NCI-H146 (cell line): ENCODE data around the gene HS3ST4.
"Not testable (repeated sequence)": the region's sequence is repeated elsewhere in the genome, so short reads cannot be mapped to it uniquely, and the experiment has no call there.

Source experiments
- DNase-seq: peaks from one replicate; lab custom pipeline; 2025; lab: John Stamatoyannopoulos, UW

The HS3ST4 gene

DNA sequence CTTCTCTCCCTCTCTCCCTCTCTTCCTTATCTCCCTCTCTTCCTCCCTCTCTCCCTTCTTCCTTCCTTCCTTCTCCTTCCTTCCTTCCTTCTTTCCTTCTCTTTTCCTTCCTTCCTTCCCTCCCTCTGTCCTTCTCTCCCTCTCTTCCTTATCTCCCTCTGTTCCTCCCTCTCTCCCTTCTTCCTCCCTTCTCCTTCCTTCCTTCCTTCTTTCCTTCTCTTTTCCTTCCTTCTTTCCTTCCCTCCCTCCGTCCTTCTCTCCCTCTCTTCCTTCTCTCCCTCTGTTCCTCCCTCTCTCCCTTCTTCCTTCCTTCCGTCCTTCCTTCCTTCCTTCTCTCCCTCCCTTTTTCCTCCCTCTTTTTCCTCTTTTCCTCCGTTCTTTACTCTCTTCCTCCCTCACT is 38.6 kb downstream of the HS3ST4 start:
- no peak for DNase-seq

DNA sequence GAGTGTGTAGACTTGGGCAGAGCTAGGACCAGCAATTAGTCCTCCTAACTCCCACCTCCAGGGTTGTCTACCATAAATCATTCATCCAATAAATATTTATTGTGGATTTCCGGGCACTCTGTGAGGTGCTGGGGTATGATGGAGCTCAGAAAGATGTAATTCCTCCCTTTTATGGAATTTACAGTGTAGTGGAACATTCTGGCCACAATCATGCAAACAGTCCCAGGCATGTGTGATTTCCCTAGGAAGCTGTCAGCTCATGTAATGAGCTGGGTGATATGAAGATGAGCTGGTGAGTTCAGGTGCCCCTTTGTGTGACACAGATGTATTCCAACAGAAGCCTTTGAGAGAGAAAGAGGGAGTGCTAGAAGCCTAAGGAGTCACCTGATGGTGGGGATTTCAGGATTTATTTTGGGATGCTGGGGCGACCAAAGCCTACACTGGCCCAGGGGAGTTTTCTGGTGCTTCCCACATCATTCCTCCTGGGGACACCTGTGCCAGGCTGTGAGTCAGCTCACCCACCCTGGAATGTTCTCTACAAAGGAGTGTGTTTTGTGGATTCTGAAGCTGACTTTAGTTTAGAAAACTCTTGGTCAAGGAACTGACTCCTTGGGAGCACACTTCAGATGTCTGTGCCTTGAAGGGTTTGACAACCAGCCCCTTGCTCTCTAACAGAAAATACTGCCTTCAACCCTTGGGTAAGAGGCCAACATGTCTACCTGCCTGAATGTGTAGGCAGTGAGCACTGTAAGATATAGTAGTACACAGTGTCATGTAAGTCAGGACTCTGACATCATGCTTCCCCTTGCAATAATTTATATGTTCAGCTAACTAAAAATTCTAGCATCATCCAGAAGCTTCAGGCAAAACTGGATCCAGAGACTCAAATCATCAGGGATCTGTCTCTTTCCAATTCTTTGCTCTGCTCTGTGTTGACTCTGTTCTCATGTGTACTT is 42.9 kb downstream of the HS3ST4 start:
- DNase-seq, result no peak

DNA sequence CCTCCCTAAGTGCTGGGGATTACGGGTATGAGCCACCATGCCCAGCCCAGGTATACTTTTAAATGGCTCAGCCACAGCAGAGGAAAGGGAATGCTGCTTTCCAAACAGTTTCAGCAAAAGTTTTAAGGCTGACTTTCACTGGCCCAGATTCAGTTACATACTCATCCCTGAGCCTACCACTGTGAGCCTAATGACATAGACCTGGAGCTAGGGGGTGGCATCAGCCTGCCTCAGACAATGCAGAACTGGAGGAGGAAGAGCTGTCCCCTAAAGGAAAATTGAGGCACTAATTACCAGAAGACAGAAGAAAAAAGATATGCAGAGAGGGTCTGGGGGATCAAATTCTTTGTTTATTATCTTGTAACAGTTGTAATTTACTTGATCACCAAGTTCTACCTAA is 43.9 kb downstream of the HS3ST4 start:
- no peak for DNase-seq

DNA sequence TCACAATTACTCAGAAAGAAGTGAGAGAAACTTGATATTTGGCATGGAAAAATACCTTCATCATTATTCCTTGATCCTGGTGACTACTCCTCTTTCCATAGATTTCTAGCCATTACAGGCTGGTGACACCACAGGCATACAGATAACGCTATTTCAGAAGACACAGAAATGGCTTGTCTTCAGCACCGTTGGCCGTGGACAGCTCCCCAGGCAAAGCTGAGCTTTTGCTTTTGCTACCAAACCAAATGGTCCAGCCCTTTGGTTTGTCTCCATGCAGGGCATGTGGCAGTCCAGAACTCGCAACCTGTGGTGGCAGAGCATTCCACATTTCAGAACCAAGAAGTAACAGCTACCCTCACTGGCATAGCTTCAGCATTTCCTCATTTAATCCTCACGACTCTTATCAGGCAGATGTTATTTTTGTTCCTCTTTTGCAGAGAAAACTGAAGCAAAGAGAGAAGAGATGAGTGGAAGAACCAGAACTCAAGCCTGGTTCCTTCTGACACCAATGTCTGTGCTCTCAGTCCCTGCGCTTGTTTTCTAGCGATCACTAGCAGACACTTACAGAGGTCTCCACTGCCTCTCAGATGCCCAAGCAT is 55.5 kb downstream of the HS3ST4 start:
- no peak for DNase-seq

DNA sequence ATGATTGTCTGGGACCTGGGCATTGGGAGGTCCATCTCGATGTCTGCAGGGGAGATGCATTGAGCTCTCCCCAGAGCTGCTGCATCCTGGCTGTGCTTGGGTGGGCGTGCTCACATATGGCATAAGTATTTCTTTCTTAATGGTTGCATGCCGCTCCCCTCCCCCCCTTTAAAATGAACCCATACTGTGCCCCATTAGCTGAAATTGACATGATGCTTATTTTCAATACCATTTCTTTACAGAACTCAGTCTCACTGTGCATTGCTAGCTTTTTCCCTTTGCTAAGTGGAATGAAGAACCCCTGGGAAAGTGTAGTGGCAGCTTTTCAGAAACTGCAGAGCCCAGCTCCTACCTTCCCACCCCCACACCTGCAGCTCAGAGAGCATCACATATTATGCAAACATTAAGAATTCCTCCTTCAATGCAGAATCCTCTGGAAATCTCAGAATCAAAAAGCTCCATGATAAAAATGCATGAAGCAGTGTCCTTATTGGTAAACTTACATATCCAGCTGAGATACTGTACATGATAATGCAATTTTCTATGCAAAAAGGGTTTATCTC is 56.4 kb downstream of the HS3ST4 start:
- no peak for DNase-seq

DNA sequence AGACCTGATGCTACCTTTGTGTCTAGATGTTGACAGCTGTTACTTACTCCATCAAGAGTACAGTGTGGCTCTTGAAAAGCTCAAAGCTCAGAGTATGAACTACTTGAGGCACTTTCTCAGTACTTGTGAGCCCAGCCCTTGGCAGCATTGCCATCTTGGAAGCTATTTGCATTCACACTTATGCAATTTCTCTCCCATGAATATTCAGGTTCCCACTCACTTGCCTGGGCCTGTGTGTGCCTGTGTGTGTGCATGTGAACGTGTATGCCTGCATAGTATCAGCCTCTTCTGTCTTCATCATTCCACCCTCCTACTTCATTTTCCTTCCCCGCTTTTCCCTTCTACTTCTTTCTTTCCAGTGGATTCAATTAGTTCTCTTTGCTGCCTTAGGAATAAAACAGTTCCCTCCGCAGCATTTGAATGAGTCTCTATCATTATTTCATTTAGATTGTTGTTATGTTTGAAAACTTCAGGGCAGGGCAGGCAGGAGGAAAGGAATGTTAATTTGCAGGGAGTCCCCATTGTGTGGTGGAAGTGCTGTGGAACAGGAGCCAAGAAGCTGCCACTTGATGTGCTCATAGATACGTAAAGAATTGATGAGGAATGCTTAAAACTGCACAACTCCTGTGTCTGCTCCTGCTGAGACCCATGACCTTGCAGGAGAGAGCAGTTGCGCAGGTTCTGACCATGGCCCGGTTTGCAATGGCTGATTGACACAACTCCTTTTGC is 58.9 kb downstream of the HS3ST4 start:
- no peak for DNase-seq

DNA sequence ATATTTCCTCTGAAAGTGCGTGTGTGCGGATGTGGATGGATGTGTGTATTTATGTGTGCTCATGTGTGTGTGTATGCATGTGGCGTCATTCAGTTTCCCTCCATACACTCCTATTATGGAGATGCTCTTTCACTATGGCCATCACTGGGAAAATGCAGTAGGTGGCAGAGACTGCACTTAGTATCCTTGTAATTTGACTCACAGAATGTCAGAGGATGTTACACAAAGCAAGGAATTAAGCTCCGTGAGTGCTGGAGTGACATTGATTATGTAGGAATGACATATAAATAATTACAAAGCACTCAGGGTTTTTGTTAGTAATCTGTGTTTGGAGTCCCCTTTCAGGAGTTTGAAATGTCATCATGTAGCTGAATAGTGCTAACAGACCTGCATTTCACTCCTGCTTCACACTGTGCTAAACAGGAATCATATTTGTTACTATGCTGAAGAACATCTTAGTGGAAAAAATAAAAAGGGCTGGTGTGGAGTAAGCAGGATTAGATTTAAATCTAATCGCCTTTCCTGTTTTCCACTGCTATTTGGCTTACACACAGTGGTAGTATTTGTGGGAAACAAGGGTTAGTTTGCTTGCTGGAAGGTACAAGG is 59.6 kb downstream of the HS3ST4 start:
- no peak for DNase-seq

DNA sequence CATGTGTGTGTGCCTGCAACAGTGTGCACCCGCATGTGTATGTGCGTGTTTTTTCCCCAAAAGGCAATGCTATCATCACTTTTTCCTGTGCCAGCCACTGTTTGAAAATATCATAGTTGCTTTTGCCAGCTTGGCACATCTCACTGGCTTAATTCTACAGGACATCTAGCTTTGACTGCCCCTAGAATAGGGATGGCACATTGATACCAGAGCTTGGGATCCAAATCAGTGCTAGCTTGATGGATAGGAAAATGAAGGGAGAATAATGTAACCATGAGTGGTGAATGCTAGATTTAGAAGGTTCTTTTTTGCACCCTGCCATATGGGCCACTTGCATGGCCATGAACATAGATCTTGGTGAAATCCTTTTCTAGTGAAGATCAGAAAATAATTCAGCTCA is 72.7 kb downstream of the HS3ST4 start:
- DNase-seq, result no peak

DNA sequence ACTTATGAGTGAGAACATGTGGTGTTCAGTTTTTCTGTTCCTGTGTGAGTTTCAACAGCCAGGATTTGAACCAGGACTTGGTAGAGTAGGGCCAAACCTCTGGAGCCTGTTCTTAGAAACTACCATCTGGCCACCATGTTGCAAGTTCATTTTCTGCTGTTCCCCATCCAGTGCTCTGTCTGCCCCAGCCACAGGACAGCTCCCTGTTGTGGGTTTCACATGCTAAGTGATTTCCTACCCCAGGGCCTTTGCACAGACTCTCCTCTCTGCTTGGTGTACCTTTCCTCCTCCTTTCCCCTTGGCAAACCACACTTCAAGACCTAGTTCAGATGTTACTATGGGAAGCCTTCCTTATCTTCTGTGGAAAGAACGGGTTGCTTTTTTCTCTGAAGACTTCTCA is 79.5 kb downstream of the HS3ST4 start:
- no peak for DNase-seq

DNA sequence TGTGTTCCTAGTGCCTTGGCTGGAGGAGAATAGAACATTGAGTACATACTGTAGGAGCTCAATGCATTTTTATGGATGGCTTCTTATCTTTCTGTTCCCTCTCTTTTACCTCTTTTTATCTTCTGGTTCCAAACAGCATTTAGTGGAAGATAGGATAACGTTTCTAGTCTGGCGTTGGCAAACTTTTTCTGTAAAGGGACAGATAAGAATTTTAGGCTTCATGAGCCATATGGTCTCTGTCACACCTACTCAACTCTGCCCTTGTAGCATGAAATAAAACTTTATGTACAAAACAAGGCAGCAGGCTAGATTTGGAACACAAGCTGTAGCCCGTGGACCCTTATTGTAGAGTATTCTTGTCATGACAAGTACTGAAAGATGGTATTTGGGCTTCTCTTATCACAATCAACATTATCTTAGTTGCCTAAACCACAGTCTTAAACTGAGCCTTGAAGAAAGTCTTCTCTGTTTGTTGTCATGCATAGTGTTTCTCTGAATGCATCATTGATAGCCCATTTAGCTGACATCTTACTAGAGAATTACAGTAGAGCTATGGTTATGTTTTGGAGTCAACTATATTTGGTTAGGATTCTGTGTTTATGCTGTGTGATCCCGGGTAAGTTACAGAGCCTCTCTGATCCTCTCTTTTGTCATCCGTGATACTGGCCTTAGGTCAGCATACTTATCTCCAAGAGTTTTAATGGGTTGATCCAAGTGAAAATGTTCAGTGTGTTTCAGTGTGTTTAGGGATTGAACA is 80.2 kb downstream of the HS3ST4 start:
- DNase-seq, result no peak

DNA sequence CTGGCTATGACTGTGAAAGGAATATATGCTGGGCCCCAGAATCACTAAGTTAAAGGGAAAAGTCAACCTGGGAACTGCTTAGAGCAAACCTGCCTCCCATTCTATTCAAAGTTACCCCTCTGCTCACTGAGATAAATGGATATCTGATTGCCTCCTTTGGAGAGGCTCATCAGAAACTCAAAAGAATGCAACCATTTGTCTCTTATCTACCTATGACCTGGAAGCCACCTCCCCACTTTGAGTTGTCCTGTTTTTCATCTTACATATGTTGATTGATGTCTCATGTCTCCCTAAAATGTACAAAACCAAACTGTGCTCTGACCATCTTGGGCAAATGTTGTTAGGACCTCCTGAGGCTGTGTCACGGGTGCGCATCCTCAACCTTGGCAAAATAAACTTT is 84.5 kb downstream of the HS3ST4 start:
- DNase-seq, result not testable (repeated sequence)

DNA sequence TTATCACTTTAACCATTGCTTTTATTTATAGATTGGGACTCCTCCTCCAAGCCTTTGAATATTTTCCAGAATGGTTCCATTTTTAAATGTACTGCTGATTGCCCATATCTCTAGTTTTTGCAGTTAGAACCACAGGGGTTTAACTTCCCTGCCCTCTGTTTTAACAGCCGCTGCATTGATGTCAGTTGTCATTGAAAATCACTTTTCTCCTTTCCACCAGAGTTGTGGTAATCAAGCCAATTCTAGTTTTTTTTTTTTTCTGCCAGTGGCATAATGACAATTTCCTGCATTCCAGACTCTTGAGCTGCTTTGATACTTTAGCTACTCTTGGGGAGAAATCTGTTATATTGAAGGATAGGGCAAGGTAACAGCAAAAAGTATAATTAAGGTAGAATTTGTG is 91.5 kb downstream of the HS3ST4 start:
- no peak for DNase-seq

DNA sequence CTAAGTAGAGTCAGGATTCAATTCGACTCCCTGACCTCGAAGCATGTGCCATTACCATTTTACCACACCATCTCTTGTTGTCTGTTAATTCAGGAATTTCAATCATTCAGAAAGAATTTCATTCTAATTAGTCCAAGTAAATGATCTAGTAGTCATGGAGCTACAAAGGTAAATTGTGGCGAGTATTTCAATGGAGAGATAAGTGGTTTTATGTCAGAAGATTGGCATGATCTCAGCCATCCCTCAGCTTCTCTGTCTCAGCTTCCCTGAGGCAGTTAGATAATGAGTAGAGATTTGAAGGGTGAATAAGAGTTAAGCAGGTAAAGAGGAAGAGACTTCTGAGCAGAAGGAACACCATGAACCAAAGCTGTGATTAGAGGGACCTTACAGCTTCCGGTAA is 93.6 kb downstream of the HS3ST4 start:
- DNase-seq, result no peak

DNA sequence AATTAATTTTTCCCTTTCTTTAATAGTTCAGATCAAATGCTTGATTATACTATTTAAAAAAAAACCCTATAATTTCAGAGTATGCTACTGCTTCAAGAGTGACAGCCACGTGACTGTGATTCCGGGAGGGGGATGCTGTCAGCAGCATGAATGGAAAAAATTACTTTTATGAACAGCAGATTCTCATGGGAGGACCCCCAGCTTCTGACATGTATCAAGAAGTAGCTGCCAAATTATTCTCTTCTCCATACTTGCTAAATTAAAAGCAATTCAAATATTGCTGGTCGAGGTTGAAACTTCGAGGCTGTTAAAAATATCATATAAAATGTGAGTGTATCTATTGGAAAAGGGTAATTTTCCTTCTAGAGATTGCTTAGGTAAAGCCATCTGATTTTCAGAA is 95.0 kb downstream of the HS3ST4 start:
- DNase-seq, result no peak

DNA sequence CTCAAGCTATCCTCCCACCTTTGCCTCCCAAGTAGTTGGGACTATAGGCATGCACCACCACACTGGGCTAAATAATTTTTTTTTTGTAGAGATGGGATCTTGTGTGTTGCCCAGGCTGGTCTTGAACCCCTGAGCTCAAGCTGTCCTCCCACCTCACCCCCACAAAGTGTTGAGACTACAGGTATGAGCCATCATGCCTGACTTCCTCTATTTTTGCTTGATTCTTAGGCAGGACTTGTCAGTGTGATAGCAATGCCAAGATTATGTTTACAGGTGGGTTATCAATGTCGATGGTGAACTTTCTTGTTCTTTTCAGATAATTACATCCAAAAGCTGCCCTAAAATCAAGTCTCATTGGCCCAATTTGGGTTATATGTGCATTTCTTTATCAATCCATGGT is 96.9 kb downstream of the HS3ST4 start:
- DNase-seq, result no peak

DNA sequence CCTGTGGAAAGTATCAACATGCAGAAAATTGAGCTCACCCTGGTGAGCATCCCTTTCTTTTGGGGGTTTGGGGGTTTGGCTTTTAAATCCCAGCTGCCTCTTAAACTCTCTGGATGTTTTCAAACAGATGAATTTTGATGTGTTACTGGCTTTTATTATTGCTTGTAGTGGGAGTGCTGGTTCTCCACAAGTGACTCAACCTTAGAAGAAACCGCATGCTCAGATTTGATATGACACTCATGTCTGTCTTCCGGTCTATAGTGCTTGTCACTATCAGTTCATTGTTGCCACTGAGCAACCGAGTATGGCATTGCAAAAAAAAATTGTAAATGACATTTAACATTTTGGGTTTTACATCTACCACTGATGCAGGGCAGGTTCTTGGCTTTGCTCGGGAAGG is 104.5 kb downstream of the HS3ST4 start:
- DNase-seq, result no peak

DNA sequence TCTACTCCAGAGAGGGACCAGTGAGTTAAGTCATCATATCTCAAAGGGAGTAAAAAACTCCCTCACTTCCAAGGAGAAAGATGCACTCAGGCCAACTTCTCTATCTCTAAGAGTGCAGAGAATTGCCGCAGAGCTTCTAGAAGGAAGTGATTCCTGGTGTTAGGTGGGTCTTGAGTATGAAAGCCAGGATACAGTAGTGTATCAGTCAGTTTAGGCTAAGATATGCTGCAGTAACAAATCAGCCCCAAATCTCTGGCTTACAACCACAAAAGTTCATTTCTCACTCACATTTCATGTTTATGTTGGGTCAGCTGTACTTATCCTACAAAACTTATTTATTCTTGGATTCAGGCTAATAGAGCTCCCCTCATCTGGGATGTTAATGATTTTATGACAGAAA is 106.3 kb downstream of the HS3ST4 start:
- DNase-seq, result no peak

DNA sequence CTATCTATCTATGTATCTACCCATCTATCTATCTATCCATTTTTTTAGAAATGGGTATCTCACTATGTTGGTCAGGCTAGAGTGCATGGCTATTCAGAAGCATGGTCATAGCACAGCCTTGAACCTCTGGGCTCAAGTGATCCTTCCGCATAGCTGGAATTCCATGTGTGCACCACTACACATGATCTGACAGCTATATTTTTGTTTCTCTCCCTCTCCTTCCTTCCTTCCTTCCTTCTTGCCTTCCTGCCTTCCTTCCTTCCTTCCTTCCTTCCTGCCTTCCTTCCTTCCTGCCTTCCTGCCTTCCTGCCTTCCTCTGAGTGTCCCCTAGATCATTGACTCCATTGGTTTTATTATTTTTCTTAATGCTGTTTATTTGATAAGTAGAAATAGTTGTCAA is 108.1 kb downstream of the HS3ST4 start:
- DNase-seq, result no peak

DNA sequence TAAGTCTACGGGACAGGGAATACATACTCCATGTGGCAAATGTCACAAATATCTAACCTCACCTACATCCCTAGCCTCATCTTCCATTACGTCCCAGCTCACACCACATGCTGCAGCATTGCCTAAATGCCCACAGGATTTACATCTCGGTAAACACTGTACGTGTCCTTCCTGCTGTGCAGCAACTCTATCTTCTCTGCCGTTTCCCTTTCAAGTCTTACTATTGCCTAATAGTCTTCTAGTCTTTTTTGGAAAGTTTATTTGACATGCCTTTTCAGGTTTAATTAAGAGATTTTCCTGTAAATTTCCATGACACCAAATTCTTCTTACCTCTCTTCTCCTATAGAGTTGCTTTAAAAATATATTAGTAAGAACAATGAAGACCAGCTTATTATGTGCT is 120.5 kb downstream of the HS3ST4 start:
- DNase-seq, result no peak

DNA sequence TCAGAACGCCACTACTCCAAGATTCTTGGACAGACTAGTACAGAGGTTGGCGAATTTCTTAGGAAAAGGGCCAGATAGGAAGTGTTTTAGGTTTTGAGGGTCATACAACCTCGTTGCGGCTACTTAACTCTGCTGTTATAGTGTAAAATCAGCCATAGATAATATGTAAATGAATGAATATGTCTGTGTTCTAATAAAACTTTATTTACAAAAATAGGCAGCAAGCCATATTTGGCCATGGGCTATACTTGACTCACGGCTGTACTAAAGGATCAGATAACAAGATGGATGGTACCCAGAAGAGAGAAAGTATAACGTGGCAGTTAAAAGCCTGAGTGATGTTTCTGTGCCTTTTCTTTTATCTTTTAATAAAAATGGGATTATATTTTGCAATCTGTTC is 125.5 kb downstream of the HS3ST4 start:
- no peak for DNase-seq

DNA sequence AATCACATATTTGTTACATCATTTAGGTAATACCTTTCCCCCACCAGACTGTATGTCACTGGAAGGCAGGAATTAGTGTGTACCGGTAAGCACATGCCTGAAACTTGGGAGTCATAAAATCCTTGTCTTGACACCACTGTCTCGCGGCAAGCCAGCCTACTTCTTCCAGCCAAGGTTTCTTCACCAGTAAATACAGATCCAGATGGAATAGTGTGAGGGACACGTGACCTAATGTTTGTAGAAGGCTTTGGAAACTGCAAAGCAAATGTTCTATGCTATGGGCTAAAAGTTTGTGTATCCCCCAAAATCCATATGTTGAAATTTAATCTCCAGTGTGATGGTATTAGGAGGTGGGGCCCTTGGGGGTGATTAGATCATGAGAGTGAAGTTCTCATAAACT is 126.1 kb downstream of the HS3ST4 start:
- DNase-seq, result no peak

DNA sequence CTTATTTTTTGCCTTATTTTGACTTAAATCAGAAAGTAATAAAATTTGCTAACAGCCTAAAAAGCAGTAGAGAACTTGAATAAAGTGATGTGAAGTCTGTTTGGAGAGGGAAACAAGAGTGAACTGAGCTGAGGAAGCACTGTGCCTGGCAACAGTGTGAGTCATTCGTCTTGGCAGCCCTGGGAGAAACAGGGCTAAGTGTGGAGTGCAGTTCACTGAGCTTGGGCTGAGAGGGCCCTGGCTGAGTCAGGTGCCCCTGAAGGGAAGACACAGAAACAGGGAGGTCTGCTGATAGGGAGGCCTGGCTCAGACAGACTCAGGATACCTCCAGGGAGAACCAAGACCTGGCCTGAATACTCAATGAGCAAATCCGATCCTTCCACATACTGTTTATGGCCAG is 132.1 kb downstream of the HS3ST4 start:
- no peak for DNase-seq
